ENCODE data around the gene LAPTM5. TPM values are rescaled to one million over a fixed set of nuclear protein-coding genes. Genes with fewer than 3 reads are reported as not detected.

The LAPTM5 gene
- total and polyA plus RNA-seq, 10 of the 15 experiments (the other 5 are each of a cell fraction or from before 2014, with no cell fraction given), result 24.1 to 1,034 (median 687) TPM

GRCh38 chr1:30764396-30764795 is 6.8 kb upstream of the LAPTM5 start:
- Histone ChIP-seq H3K4me1 (ENCODE audit: control insufficient read depth, insufficient read depth, low read length) (peaks cover 82% of the 10 kb centered on the region), H4K20me1 (ENCODE audit: control insufficient read depth, insufficient read depth) (no peaks in the 10 kb centered on the region), H3K9ac (ENCODE audit: control insufficient read depth, insufficient read depth, low read length) (0 out of 2 replicates have a peak overlapping the region, but pooled peaks have one; percentile 49), H3K4me3 (no peak overlapping the region), H2AFZ (ENCODE audit: control insufficient read depth, low read depth, low read length) (no peak overlapping the region), H3K27me3 (replicated peaks in 1 of 2; ENCODE audit: control insufficient read depth in 2 of 2, insufficient read depth in 2 of 2, low read length in 1 of 2) (no peaks in the 10 kb centered on the region), H3K27ac (ENCODE audit: control insufficient read depth, insufficient read depth) (peak overlapping the region; percentile 87), H3K4me2 (ENCODE audit: control insufficient read depth, insufficient read depth) (0 out of 2 replicates have a peak overlapping the region, but pooled peaks have one; percentile 28), H3K79me2 (ENCODE audit: control insufficient read depth, insufficient read depth, low read length) (peaks cover 37% of the 10 kb centered on the region), H3K36me3 (ENCODE audit: control insufficient read depth in 2 of 2, insufficient read depth in 2 of 2, low read length in 1 of 2) (no peaks in the 10 kb centered on the region), H3K9me3 (replicated peaks; ENCODE audit: control insufficient read depth, insufficient read depth, low read length) (no peaks in the 10 kb centered on the region)
- ChIA-PET RAD21 (ENCODE audit: unreplicated experiment) (interaction anchor here (1.7 to 17.1 kb wide), 4 partner anchors 14 to 46 kb away, joined by 4 to 462 read pairs (median 103); no protein-coding TSS in a partner anchor), POLR2A (interaction anchor here (1.2 to 20.6 kb wide), 2 partner anchors 18 to 41 kb away, joined by 5 to 741 read pairs; partner anchors contain the start of gene MATN1), SMC1A (ENCODE audit: uncharacterized antibody, unreplicated experiment) (interaction anchor here (16.4 to 24.8 kb wide), 3 partner anchors 16 to 36 kb away, joined by 248 to 556 read pairs (median 440); partner anchors contain the start of gene MATN1), CTCF (interaction anchor here (2.7 to 7.0 kb wide), 3 partner anchors 15 to 46 kb away, joined by 19 to 47 read pairs (median 24); no protein-coding TSS in a partner anchor)
- TF ChIP-seq RCOR1 (conservative IDR thresholded peaks at IDR 0.05; ENCODE audit: low read depth, low read length) (no peak), SPI1 (IDR thresholded peaks at IDR 0.05; ENCODE audit: borderline replicate concordance, insufficient read depth, low read depth, low read length) (no peak), RB1 (IDR thresholded peaks at IDR 0.05; ENCODE audit: borderline replicate concordance) (no peak), SMARCA5 (IDR thresholded peaks at IDR 0.05) (no peak), MLLT1 (IDR thresholded peaks at IDR 0.05) (no peak)
- 71% methylated on average over 5 of the region's 5 CpGs for WGBS (ENCODE audit: insufficient coverage, insufficient replicate concordance, low lambda C conversion rate, missing lambda C conversion rate)
- intact Hi-C loops (cut with micrococcal nuclease; ENCODE audit: unreplicated experiment) (loop anchor here (2.0 kb wide), 1 partner anchor 16 kb away; no protein-coding TSS in a partner anchor), in situ Hi-C loops (cut with MboI) (no loop called here)
- no TSS peak for BruUV-seq (replicated peaks)
- FAIRE-seq (no peak), DNase-seq (ENCODE audit: low read depth, low spot score) (no peak), ATAC-seq (no peak)

Data from GM12878 (cell line).